ENCODE data around the gene PTGR2.

Gene PTGR2

GRCh38 chr14:73887318-73887616 lies 35.6 kb downstream of the PTGR2 start:
- Histone ChIP-seq H3K27ac (replicated peaks) (peak overlapping the region; percentile 73), H3K27me3 (ENCODE audit: insufficient read depth, poor library complexity, severe bottlenecking) (no peaks in the 10 kb centered on the region), H3K4me3 (replicated peaks; ENCODE audit: insufficient read depth, low read length) (peak overlapping the region; percentile 72)
- DNase-seq (ENCODE audit: low read depth in 1 of 2, low spot score in 1 of 2): no peak
- TF ChIP-seq SPI1 (IDR thresholded peaks at IDR 0.05; ENCODE audit: borderline replicate concordance, low read depth) (no peak), GABPA (IDR thresholded peaks at IDR 0.05; ENCODE audit: low read depth) (no peak), REST (IDR thresholded peaks at IDR 0.05; ENCODE audit: insufficient replicate concordance, low read depth) (no peak), POLR2AphosphoS5 (IDR thresholded peaks at IDR 0.05; ENCODE audit: low read depth) (no peak), CTCF (IDR thresholded peaks at IDR 0.05; ENCODE audit: insufficient read depth, low read length) (no peak)

DNA sequence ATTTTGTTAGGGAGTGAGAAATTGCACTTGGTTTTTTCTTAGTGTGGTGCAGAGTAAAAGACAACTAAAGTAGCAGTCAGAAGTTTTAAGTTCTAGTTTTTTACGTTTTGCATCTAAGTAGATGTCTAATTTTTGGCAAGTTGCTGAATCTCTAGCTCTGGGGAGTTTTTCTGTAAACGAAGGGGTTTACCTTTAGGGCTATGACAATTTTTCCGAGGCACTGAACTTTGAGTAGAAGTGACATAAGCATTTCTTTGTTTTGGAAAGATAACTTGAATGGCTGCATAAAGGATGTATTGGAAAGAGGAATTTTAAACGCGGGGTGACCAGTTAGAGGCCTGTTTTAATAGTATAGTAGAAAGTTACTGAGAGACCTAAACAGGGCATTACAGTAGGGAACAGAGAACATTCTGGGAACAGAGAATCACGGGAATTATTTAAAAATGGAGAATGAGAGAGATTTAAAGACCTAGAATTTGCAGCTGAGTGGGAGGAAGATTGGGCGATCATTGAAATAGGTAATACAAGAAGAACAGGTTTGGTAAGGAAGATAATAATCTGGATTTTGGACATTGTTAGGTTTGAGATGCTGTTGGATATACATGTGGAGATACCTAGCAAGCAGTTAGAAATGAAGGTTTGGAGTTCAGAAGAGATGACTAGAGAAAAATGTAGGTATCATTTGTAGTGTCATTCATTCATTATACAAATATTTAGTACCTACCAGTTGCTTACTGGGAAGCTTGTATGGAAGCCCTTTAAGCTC lies 36.2 kb downstream of the PTGR2 start:
- no peak for TF ChIP-seq POLR2AphosphoS5 (IDR thresholded peaks at IDR 0.05; ENCODE audit: low read depth)
- no peak for TF ChIP-seq SPI1 (IDR thresholded peaks at IDR 0.05; ENCODE audit: borderline replicate concordance, low read depth)
- TF ChIP-seq CTCF (IDR thresholded peaks at IDR 0.05; ENCODE audit: insufficient read depth, low read length): no peak
- no peak for TF ChIP-seq GABPA (IDR thresholded peaks at IDR 0.05; ENCODE audit: low read depth)
- no peak for TF ChIP-seq REST (IDR thresholded peaks at IDR 0.05; ENCODE audit: insufficient replicate concordance, low read depth)
- no peak for DNase-seq (ENCODE audit: low read depth in 1 of 2, low spot score in 1 of 2)
- H3K27ac ChIP-seq (replicated peaks): peak overlapping the region; percentile 73
- peak overlapping the region; percentile 72 for H3K4me3 ChIP-seq (replicated peaks; ENCODE audit: insufficient read depth, low read length)
- H3K27me3 ChIP-seq (ENCODE audit: insufficient read depth, poor library complexity, severe bottlenecking): no peaks in the 10 kb centered on the region

DNA sequence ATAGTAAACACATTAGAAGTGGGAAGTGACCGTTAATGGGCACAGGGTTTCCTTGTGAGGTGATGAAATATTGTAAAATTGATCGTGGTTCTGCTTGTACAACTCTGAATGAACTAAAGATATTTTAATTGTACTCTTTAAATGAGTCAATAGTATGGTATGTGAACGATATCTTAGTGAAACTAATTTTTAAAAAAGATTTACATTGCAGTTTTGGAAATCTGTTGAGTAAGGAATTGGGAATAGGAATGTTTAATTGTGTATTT lies 36.8 kb downstream of the PTGR2 start:
- peak overlapping the region; percentile 72 for H3K4me3 ChIP-seq (replicated peaks; ENCODE audit: insufficient read depth, low read length)
- DNase-seq (ENCODE audit: low read depth in 1 of 2, low spot score in 1 of 2): peak; percentile 2 to 34
- no peak for TF ChIP-seq GABPA (IDR thresholded peaks at IDR 0.05; ENCODE audit: low read depth)
- TF ChIP-seq POLR2AphosphoS5 (IDR thresholded peaks at IDR 0.05; ENCODE audit: low read depth): no peak
- TF ChIP-seq SPI1 (IDR thresholded peaks at IDR 0.05; ENCODE audit: borderline replicate concordance, low read depth): peak; percentile 36; the same call in 1 of the 2 replicates
- TF ChIP-seq REST (IDR thresholded peaks at IDR 0.05; ENCODE audit: insufficient replicate concordance, low read depth): no peak

More for the DNA sequence above, 36.8 kb downstream of the PTGR2 start:
- H3K27ac ChIP-seq (replicated peaks): peak overlapping the region; percentile 73
- no peaks in the 10 kb centered on the region for H3K27me3 ChIP-seq (ENCODE audit: insufficient read depth, poor library complexity, severe bottlenecking)
